Thyroid gland (tissue), 4 donors: ENCODE results near the gene RHNO1. TPM values are rescaled to one million over a fixed set of nuclear protein-coding genes. Genes with fewer than 3 reads are reported as not detected.

Experiments
- DNase-seq, 2 donors: peaks; one replicate each; pipeline ENCODE4 v3.0.0-alpha.2; 2019
- H3K27ac ChIP-seq, 3 donors: fragments of 200-600 bp; sonication (generic); 1 replicate in 2 of 3; 2 replicates in 1 of 3; pipeline ENCODE4 v1.5.1; 2016 to 2019; ENCODE audit warnings: mild to moderate bottlenecking in 1 of 3, moderate library complexity in 1 of 3
- H3K27me3 ChIP-seq: fragments of 200-600 bp; sonication (generic); one replicate; pipeline ENCODE4 v1.5.1; 2019
- H3K36me3 ChIP-seq, 2 donors: fragments of 200-600 bp; sonication (generic); one replicate each; pipeline ENCODE4 v1.5.1; 2016 to 2019
- H3K4me1 ChIP-seq, 2 donors: fragments of 200-600 bp; sonication (generic); one replicate each; pipeline ENCODE4 v1.5.1; 2017 to 2019
- H3K4me3 ChIP-seq, 3 donors: fragments of 200-600 bp; sonication (generic); replicated peaks in 1 of 3; 1 replicate in 2 of 3; 2 replicates in 1 of 3; pipeline ENCODE4 v1.5.1; 2016; ENCODE audit warnings: mild to moderate bottlenecking in 1 of 3
- H3K9me3 ChIP-seq: fragments of 200-600 bp; sonication (generic); one replicate; pipeline ENCODE4 v1.5.1; 2017
- CTCF ChIP-seq, 6 experiments: fragments of 200-600 bp in 3 of 6; fragments of 450-650 bp in 3 of 6; sonication (generic) in 3 of 6; IDR thresholded peaks; one replicate each; pipeline ENCODE4 v1.5.1; 2016 to 2019; ENCODE audit warnings: antibody characterized with exemption in 6 of 6, mild to moderate bottlenecking in 2 of 6, inconsistent platforms in 1 of 6, moderate library complexity in 1 of 6
- POLR2A ChIP-seq, 2 donors: fragments of 450-650 bp; IDR thresholded peaks; one replicate each; pipeline ENCODE4 v1.6.1; 2017; ENCODE audit warnings: antibody characterized with exemption in 2 of 2, mild to moderate bottlenecking in 2 of 2, moderate library complexity in 1 of 2
- WGBS, 2 donors: methylation state at CpG; one replicate each; pipeline ENCODE4 v1.1.5; 2017; 5-methylcytosine and 5-hydroxymethylcytosine counted together
- intact Hi-C: fragments of 100-400 bp; cut with DNase I; formaldehyde crosslinking; loops from one replicate; pipeline ENCODE4 v1.15.1; 2023
- total RNA-seq, 4 donors: library from RNA; depleted of rRNA; stranded (reverse); fragments of >200 nt; gene quantifications; one replicate each; pipeline ENCODE4 v1.2.3, GENCODE V29; 2016

Gene RHNO1
- total RNA-seq, 4 donors from 2014 or later = 14.3 to 22.2 (median 17.5) TPM

DNA sequence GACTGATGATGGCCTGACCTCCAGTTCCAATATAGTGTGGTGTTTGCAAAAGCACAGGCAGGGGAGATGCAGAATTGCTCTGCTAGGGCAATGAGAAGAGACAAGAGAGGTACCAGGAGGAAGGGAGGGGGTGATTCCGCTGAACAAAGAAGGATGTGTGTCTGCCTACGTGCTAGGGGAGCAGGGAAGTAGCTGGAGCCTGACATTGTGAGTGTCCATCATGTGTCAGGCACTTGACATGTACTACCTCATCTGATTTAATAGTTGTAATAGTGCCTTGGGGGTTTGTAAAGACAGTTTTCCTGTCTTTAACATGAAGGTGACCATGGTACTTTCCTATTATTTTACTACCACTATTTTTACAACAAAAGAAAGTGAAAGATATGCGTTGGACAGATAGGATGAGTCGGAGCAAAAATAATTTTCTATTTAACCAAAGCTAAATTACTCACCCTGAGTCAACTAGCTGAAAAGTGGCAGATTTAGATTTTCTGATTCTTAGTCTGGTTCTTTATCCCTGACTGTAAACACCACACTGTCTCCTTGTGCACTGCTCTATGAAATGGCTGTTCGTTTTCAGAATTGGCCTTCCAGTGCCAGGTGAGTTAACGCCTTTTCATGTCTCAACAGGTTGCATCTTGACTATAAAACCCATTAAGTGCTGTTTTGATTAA is 48.4 kb downstream of the RHNO1 start:
- intact Hi-C loops = no loop called here
- peaks cover 3 to 12% of the 10 kb centered on the region in 2 donors for H3K36me3 ChIP-seq
- TF ChIP-seq POLR2A (IDR thresholded peaks at IDR 0.05) (no peak), CTCF (IDR thresholded peaks at IDR 0.05) (no peak)
- no peak overlapping the region for H3K4me3 ChIP-seq
- H3K4me1 ChIP-seq = peaks cover 0 to 12% of the 10 kb centered on the region in 2 donors
- no peaks in the 10 kb centered on the region for H3K9me3 ChIP-seq
- no peak overlapping the region for H3K27ac ChIP-seq
- no peak for DNase-seq
- H3K27me3 ChIP-seq = no peaks in the 10 kb centered on the region
- WGBS, 2 donors = 90 to 91% methylated on average over 6 of the region's 6 CpGs

GRCh38 chr12:2930865-2931264 is 53.8 kb downstream of the RHNO1 start:
- H3K27me3 ChIP-seq = no peaks in the 10 kb centered on the region
- intact Hi-C loops = no loop called here
- 82 to 86% methylated on average over 8 of the region's 8 CpGs for WGBS, 2 donors
- no peaks in the 10 kb centered on the region for H3K9me3 ChIP-seq
- DNase-seq = no peak
- no peak overlapping the region for H3K4me3 ChIP-seq
- peaks cover 4 to 8% of the 10 kb centered on the region in 2 donors for H3K4me1 ChIP-seq
- TF ChIP-seq CTCF (IDR thresholded peaks at IDR 0.05) = no peak
- TF ChIP-seq POLR2A (IDR thresholded peaks at IDR 0.05) = no peak
- peaks cover 0 to 14% of the 10 kb centered on the region in 2 donors for H3K36me3 ChIP-seq
- no peak overlapping the region for H3K27ac ChIP-seq

DNA sequence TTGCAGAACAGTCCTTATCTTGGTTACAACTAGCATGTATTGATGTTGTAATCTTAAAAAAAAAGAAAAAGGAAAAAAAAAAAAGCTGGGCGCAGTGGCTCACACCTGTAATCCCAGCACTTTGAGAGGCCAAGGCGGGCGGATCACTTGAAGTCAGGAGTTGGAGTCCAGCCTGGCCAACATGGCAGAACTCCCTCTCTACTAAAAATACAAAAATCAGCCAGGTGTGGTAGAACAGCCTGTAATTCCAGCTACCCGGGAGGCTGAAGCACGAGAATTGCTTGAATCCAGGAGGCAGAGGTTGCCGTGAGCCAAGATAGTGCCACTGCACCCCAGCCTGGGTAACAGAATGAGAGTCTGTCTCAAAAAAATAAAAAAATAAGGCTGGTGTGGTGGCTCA is 56.6 kb downstream of the RHNO1 start:
- no peaks in the 10 kb centered on the region for H3K9me3 ChIP-seq
- DNase-seq = peak; percentile 82 to 86
- H3K4me1 ChIP-seq = peaks cover 4 to 8% of the 10 kb centered on the region in 2 donors
- peak overlapping the region; percentile 52 to 70 (median 70) for H3K27ac ChIP-seq
- H3K36me3 ChIP-seq = peaks cover 13 to 19% of the 10 kb centered on the region in 2 donors
- WGBS, 2 donors = 38 to 54% methylated on average over 6 of the region's 6 CpGs
- no peak for TF ChIP-seq POLR2A (IDR thresholded peaks at IDR 0.05)
- no peak for TF ChIP-seq CTCF (IDR thresholded peaks at IDR 0.05)
- no peak overlapping the region for H3K4me3 ChIP-seq
- intact Hi-C loops = no loop called here
- H3K27me3 ChIP-seq = no peaks in the 10 kb centered on the region

DNA sequence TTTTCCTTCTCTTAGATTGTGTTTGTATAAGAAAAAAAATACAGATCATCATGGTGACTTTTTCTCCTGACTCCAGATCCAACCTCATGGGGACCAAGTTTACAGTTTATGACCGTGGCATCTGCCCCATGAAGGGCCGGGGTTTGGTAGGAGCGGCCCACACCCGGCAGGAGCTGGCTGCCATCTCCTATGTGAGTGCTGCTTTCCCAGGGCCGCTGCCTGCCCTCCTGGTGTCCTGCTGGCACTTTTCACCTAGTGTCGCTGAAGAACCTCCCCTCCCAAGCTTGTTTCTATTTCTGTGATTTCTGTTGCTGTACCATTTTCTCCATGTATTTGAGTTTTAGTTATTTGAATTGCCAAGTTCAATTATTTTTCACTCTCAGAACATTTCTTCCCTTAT is 57.3 kb downstream of the RHNO1 start:
- Histone ChIP-seq H3K4me1 (peaks cover 4 to 8% of the 10 kb centered on the region in 2 donors), H3K4me3 (no peak overlapping the region), H3K27ac (peak overlapping the region; percentile 27 to 70 (median 52)), H3K9me3 (no peaks in the 10 kb centered on the region), H3K36me3 (peaks cover 18 to 24% of the 10 kb centered on the region in 2 donors), H3K27me3 (no peaks in the 10 kb centered on the region)
- TF ChIP-seq CTCF (IDR thresholded peaks at IDR 0.05) (no peak), POLR2A (IDR thresholded peaks at IDR 0.05) (no peak)
- intact Hi-C loops = no loop called here
- 92 to 93% methylated on average over 6 of the region's 6 CpGs for WGBS, 2 donors
- DNase-seq = no peak

DNA sequence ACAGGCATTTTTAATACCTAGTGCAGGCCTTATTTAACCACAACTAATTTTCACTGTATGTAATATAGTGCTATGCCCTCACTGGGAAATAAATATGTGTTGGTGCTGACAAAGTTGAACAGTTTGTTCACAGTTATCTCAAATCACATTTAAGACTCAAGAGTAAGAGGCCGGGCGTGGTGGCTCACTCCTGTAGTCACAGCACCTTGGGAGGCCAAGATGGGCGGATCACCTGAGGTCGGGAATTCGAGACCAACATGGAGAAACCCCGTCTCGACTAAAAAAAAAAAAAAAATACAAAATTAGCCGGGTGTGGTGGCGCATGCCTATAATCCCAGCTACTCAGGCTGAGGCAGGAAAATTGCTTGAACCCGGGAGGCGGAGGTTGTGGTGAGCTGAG is 59.3 kb downstream of the RHNO1 start:
- Histone ChIP-seq H3K36me3 (peaks cover 23 to 25% of the 10 kb centered on the region in 2 donors), H3K4me1 (peaks cover 4 to 8% of the 10 kb centered on the region in 2 donors), H3K4me3 (no peak overlapping the region), H3K9me3 (no peaks in the 10 kb centered on the region), H3K27me3 (no peaks in the 10 kb centered on the region), H3K27ac (no peak overlapping the region)
- intact Hi-C loops = no loop called here
- no peak for DNase-seq
- 96 to 97% methylated on average over 11 of the region's 11 CpGs for WGBS, 2 donors
- no peak for TF ChIP-seq POLR2A (IDR thresholded peaks at IDR 0.05)
